ENCODE results near the gene AP4S1.

AP4S1 gene

DNA sequence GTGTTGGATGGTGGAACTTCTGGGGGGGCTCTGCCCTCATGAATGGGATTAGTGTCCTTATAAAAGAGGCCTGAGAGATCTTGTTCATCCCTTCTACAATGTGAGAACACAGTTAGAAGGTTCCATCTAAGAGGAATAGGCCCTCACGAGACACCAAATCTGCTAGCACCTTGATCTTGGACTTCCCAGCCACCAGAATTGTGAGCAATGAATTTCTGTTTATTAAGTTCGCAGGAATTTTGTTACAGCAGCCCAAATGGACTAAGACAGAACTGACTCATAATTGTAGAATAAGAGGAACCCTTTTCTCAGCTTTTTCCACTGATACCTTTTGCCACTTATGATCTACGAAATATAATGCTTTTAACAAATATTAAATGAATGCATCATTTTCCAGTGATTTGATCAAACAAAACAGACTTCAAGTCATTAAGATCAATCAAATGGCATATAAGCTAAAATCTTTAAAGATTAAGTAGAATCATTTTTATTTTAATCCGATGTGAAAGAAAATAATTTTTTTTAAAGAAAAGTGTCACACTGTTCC, 113.9 kb downstream of the AP4S1 start:
- DNase-seq: no peak

DNA sequence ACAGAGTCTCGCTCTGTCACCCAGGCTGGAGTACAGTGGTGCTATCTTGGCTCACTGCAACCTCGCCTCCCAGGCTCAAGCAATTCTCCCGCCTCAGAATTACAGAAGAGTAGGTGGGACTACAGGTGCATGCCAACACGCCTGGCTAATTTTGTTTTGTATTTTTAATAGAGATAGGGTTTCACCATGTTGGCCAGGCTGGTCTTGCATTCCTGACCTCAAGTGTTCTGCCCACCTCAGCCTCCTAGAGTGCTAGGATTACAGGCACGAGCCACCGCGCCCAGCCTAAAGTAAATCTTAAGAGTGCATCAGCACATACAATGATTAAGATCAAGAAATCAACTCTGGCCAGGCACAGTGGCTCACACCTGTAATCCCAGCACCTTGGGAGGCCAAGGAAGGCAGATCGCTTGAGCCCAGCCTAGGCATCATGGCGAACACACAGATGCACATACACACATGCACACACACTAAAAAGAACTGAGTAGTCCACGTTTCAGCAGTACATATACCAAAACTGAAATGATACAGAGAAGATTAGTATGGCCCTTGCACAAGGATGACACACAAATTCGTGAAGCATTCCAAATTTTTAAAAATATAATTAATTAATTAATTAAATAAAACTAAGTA, 117.1 kb downstream of the AP4S1 start:
- DNase-seq: no peak
